Testis (tissue), 2 donors: ENCODE measurements around the gene ARHGAP30.

Source experiments
- CTCF ChIP-seq, 3 experiments: fragments of 450-650 bp in 2 of 3; fragments of 200-600 bp in 1 of 3; sonication (generic) in 1 of 3; IDR thresholded peaks; one replicate each; pipeline ENCODE4 v1.5.1; 2016 to 2019; ENCODE audit warnings: antibody characterized with exemption in 3 of 3, mild to moderate bottlenecking in 2 of 3, moderate library complexity in 1 of 3
- POLR2A ChIP-seq: fragments of 450-650 bp; IDR thresholded peaks from one replicate; pipeline ENCODE4 v1.6.1; 2017; ENCODE audit warnings: antibody characterized with exemption, mild to moderate bottlenecking, moderate library complexity

- TF ChIP-seq POLR2A (no peak), CTCF (IDR thresholded peaks at IDR 0.05) (no peak)
These were observed 35.9 kb downstream of the ARHGAP30 start for GRCh38 chr1:161033751-161034150.
